Esophagus squamous epithelium (tissue), 4 donors: ENCODE data around the gene CD83.

Experiments
- POLR2A ChIP-seq, 4 donors: fragments of 450-650 bp; IDR thresholded peaks; one replicate each; pipeline ENCODE4 v1.6.1; 2017; ENCODE audit warnings: antibody characterized with exemption in 4 of 4, mild to moderate bottlenecking in 4 of 4, moderate library complexity in 3 of 4
- TF ChIP-seq, protein P1 (sequence below), 6 experiments: fragments of 450-650 bp in 4 of 6; fragments of 200-600 bp in 2 of 6; sonication (generic) in 2 of 6; IDR thresholded peaks; one replicate each; pipeline ENCODE4 v1.5.1; 2016 to 2019; ENCODE audit warnings: antibody characterized with exemption in 6 of 6, mild to moderate bottlenecking in 4 of 6, moderate library complexity in 4 of 6

DNA sequence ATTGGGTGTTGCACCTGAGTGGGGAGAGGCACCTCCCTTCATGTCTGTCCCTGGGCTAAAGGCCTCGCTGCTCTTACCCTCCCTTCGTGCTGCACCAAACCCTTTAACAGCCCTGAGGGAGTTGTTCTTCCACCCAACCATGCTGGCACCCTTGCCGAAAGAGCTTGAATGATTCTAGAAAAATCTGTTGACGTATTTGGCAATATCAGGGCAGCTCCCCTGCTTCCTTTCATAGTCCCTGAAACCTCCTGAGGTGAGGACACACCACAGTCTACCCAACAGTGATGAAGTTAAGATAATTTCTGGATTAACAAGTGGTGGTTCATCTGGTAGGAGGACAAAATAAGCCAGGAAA, 15.3 kb downstream of the CD83 start:
- TF ChIP-seq POLR2A (IDR thresholded peaks at IDR 0.05), result no peak
- TF ChIP-seq, protein P1, sequence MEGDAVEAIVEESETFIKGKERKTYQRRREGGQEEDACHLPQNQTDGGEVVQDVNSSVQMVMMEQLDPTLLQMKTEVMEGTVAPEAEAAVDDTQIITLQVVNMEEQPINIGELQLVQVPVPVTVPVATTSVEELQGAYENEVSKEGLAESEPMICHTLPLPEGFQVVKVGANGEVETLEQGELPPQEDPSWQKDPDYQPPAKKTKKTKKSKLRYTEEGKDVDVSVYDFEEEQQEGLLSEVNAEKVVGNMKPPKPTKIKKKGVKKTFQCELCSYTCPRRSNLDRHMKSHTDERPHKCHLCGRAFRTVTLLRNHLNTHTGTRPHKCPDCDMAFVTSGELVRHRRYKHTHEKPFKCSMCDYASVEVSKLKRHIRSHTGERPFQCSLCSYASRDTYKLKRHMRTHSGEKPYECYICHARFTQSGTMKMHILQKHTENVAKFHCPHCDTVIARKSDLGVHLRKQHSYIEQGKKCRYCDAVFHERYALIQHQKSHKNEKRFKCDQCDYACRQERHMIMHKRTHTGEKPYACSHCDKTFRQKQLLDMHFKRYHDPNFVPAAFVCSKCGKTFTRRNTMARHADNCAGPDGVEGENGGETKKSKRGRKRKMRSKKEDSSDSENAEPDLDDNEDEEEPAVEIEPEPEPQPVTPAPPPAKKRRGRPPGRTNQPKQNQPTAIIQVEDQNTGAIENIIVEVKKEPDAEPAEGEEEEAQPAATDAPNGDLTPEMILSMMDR (IDR thresholded peaks at IDR 0.05), result no peak
